Putamen (tissue), 1 donor: ENCODE measurements around the gene KLK7.

ENCODE experiments used
- DNase-seq: peaks from one replicate; pipeline ENCODE4 v3.0.0-alpha.2; 2016; ENCODE audit warnings: low spot score

The KLK7 gene

GRCh38 chr19:50932018-50932689, 51.6 kb downstream of the KLK7 start:
- no peak for DNase-seq

GRCh38 chr19:50931023-50931422, 52.7 kb downstream of the KLK7 start:
- no peak for DNase-seq

GRCh38 chr19:50928831-50929230, 54.9 kb downstream of the KLK7 start:
- DNase-seq: no peak
